IPS DF 6.9 (cell line): ENCODE data around the gene WNT4.

ENCODE experiments used
- DNase-seq: peaks from one replicate; pipeline ENCODE4 v3.0.0-alpha.2; 2013; ENCODE audit warnings: low read depth, low spot score
- H3K27ac ChIP-seq: one replicate; pipeline ENCODE4 v1.5.1; 2013; ENCODE audit warnings: low read length, control low read depth
- H3K27me3 ChIP-seq: 2 replicates; pipeline ENCODE4 v1.6.1; 2013; ENCODE audit warnings: mild to moderate bottlenecking, low read length; ENCODE audit not compliant: control insufficient read depth, insufficient read depth
- H3K36me3 ChIP-seq: 2 replicates; pipeline ENCODE4 v1.6.1; 2013; ENCODE audit warnings: low read length; ENCODE audit not compliant: control insufficient read depth, insufficient read depth
- H3K4me1 ChIP-seq: 2 replicates; pipeline ENCODE4 v1.6.1; 2013; ENCODE audit warnings: low read length; ENCODE audit not compliant: control insufficient read depth, insufficient read depth
- H3K4me3 ChIP-seq: 2 replicates; pipeline ENCODE4 v1.5.1; 2013; ENCODE audit warnings: mild to moderate bottlenecking, low read length
- H3K9me3 ChIP-seq: 2 replicates; pipeline ENCODE4 v1.6.1; 2013; ENCODE audit warnings: low read length, inconsistent platforms; ENCODE audit not compliant: control insufficient read depth, insufficient read depth
- WGBS: extraction: QIAGEN DNeasy Blood & Tissue Kit; methylation state at CpG from one replicate; pipeline ENCODE4 v1.1.7; 2013; ENCODE audit warnings: mixed read lengths, missing lambda C conversion rate; ENCODE audit not compliant: insufficient read length, insufficient coverage; 5-methylcytosine and 5-hydroxymethylcytosine counted together

Gene WNT4

DNA sequence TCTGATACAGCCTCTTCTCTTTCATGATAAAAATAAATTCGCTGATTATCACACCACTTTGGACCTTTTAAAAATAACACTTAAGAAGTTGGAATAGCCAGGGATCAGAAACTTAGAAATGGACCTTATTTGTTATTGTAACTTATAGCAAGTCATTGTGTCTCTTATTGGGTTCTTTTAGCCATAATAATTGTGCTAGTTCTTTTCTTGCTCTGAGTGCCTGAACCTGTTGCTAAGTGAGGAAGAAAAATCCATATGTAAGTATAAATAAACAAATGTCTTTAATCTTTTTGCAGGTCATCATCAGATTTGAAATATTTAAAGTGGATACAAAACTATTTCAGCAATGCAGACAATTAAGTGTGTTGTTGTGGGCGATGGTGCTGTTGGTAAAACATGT lies 64.8 kb downstream of the WNT4 start:
- Histone ChIP-seq H3K36me3 (no peaks in the 10 kb centered on the region; the same call in 1 of the 2 replicates), H3K4me1 (no peaks in the 10 kb centered on the region), H3K27ac (no peak overlapping the region), H3K27me3 (no peaks in the 10 kb centered on the region), H3K9me3 (no peaks in the 10 kb centered on the region), H3K4me3 (no peak overlapping the region)
- no peak for DNase-seq
- WGBS, result no CpG with 5 or more reads among the region's 2 CpGs

DNA sequence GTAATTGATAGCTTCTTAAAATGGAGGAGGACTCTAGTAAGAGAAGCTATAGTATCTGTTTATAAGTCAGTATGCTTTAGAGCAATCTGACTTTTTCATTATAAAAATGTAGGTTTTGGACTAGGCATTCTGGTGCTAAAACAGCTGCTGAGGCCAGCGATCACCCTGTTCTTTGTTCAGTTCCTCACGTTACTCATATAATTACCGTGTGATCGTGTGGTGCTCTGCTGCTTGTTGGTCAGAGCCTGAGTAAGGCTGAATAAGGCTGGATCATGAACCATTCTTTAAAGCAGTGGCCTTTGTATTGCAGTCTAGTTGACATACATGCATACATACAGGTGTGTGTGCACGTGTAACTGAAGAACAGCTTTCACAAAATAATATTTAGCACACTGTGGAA lies 65.2 kb downstream of the WNT4 start:
- no peak for DNase-seq
- H3K4me1 ChIP-seq, result no peaks in the 10 kb centered on the region
- H3K9me3 ChIP-seq, result no peaks in the 10 kb centered on the region
- no peaks in the 10 kb centered on the region; the same call in 1 of the 2 replicates for H3K36me3 ChIP-seq
- no CpG with 5 or more reads among the region's 5 CpGs for WGBS
- no peaks in the 10 kb centered on the region for H3K27me3 ChIP-seq
- H3K4me3 ChIP-seq, result no peak overlapping the region
- H3K27ac ChIP-seq, result no peak overlapping the region

DNA sequence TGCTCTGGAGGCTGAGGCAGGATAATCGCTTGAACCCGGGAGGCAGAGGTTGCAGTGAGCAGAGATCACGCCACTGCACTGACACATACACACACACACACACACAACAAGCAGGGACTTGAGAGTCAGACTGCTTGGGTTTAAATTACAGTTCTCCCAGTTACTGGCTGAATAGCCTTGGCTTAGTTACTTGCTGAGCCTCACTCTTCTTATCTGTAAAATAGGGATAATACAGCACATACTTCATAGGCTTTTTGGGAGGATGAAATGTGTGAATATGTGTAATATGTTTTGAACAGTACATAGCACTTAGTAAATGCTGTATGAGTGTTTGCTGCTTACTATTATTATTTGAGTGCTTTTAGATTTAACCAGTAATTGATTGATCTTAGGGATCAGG lies 66.6 kb downstream of the WNT4 start:
- no peaks in the 10 kb centered on the region for H3K4me1 ChIP-seq
- DNase-seq, result no peak
- no peak overlapping the region for H3K4me3 ChIP-seq
- no peaks in the 10 kb centered on the region for H3K27me3 ChIP-seq
- no CpG with 5 or more reads among the region's 3 CpGs for WGBS
- H3K36me3 ChIP-seq, result no peaks in the 10 kb centered on the region; the same call in 1 of the 2 replicates
- H3K9me3 ChIP-seq, result no peaks in the 10 kb centered on the region
- no peak overlapping the region for H3K27ac ChIP-seq

DNA sequence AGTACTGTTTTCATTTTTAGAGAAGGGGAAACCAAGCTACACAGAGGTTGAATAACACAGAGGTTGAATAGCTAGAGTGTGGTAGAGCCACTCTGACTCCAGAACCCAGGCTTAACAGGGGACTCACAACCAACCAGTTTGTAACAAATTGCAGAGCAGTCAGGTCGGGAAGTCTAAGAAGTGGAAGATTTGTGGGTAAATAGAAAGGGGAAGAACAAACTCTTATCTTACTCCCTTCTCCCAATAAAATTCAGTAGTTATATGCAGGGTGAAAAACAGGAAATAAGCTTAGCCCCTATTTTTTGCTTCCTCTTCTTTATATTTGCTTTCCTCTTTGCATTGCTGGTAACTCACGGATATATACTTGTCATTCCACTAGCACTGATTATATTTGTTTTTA lies 67.2 kb downstream of the WNT4 start:
- no peak for DNase-seq
- Histone ChIP-seq H3K36me3 (no peaks in the 10 kb centered on the region; the same call in 1 of the 2 replicates), H3K27me3 (no peaks in the 10 kb centered on the region), H3K27ac (no peak overlapping the region), H3K9me3 (no peaks in the 10 kb centered on the region), H3K4me3 (no peak overlapping the region), H3K4me1 (no peaks in the 10 kb centered on the region)
- no CpG with 5 or more reads among the region's 2 CpGs for WGBS

DNA sequence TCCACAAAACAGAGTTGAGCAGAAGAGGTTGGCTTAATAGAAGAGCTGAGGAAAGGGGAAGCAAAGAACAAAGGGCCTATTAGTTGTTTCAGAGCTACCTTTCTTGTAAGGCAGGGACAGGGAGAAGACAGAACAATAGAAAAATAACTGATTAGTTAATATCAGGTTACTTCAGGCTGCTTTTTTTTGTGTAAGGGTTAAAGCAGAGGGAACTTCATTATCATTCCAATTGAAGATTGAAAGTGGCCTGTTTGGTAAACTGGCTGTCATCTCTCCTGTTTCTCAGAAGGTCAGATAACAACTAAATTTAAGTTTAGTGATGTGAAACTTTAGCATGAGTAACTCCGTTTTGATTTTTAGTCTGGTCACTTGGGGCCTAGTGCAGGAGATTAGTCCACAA lies 68.1 kb downstream of the WNT4 start:
- Histone ChIP-seq H3K36me3 (no peaks in the 10 kb centered on the region; the same call in 1 of the 2 replicates), H3K27me3 (no peaks in the 10 kb centered on the region), H3K27ac (no peak overlapping the region), H3K4me3 (no peak overlapping the region), H3K4me1 (no peaks in the 10 kb centered on the region), H3K9me3 (no peaks in the 10 kb centered on the region)
- no peak for DNase-seq
- no CpG with 5 or more reads among the region's 1 CpG for WGBS

DNA sequence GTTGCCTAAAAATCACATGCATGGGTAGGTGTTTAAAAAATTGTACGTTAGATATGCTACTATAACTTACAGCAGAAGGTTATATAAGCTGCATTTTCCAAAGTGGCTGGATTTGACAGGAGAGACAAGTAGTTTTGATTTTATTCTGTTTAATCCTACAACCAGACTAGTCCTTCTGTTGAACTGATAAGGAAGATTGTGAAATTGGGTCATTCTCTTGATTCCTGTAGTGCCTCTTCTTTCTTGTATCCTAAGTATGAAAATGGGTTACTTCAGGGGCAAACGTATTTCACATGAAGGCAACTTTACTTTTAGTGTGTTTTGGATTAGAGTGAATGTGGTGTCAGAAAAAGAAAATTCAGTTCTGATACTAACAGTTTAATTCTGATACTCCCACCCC lies 71.4 kb downstream of the WNT4 start:
- Histone ChIP-seq H3K36me3 (no peaks in the 10 kb centered on the region), H3K27me3 (no peaks in the 10 kb centered on the region), H3K4me1 (no peaks in the 10 kb centered on the region), H3K9me3 (no peaks in the 10 kb centered on the region), H3K27ac (no peak overlapping the region), H3K4me3 (no peak overlapping the region)
- WGBS, result no CpG with 5 or more reads among the region's 2 CpGs
- no peak for DNase-seq
